HG02938 (cell line): ENCODE data around the gene TICRR.

Experiments
- ATAC-seq: cut with Tn5 transposase; IDR thresholded peaks from one replicate; pipeline ENCODE4 v1.9.1; 2021; ENCODE audit warnings: mild to moderate bottlenecking, moderate library complexity; ENCODE audit not compliant: unreplicated experiment

The TICRR gene

GRCh38 chr15:89652131-89652530 is 76.9 kb downstream of the TICRR start:
- ATAC-seq, result no peak

GRCh38 chr15:89652666-89653065 is 77.4 kb downstream of the TICRR start:
- no peak for ATAC-seq

- no peak for ATAC-seq
Measured at GRCh38 chr15:89653578-89653977, 78.3 kb downstream of the TICRR start.

- no peak for ATAC-seq
Measured at GRCh38 chr15:89654301-89654761, 79.1 kb downstream of the TICRR start.

- no peak for ATAC-seq
Measured at GRCh38 chr15:89654847-89655805, 79.9 kb downstream of the TICRR start, which contains the start of gene KIF7. KIF7 (minus strand) TSS chr15:89655467; CDS start chr15:89652930, 2,537 bp downstream.

GRCh38 chr15:89656116-89656815 is 81.0 kb downstream of the TICRR start:
- ATAC-seq, result no peak

GRCh38 chr15:89657686-89658200 is 82.5 kb downstream of the TICRR start:
- no peak for ATAC-seq

- ATAC-seq, result no peak
Measured at GRCh38 chr15:89659295-89659694, 84.0 kb downstream of the TICRR start.

GRCh38 chr15:89660556-89660955 is 85.3 kb downstream of the TICRR start:
- ATAC-seq, result no peak

GRCh38 chr15:89662893-89663626 is 87.8 kb downstream of the TICRR start:
- ATAC-seq, result no peak

GRCh38 chr15:89664441-89665350 is 89.4 kb downstream of the TICRR start:
- ATAC-seq, result no peak

- no peak for ATAC-seq
Measured at GRCh38 chr15:89665449-89666181, 90.3 kb downstream of the TICRR start.

GRCh38 chr15:89666184-89666857 is 91.1 kb downstream of the TICRR start:
- no peak for ATAC-seq

- no peak for ATAC-seq
Measured at GRCh38 chr15:89666858-89667705, 91.8 kb downstream of the TICRR start.

- ATAC-seq, result no peak
Measured at GRCh38 chr15:89667706-89667960, 92.4 kb downstream of the TICRR start.

GRCh38 chr15:89668171-89668570 is 92.9 kb downstream of the TICRR start:
- ATAC-seq, result no peak

- ATAC-seq, result no peak
Measured at GRCh38 chr15:89669309-89669865, 94.1 kb downstream of the TICRR start.

- ATAC-seq, result no peak
Measured at GRCh38 chr15:89669941-89670340, 94.7 kb downstream of the TICRR start.
